ENCODE results near the gene PLA2G4B.

PLA2G4B gene

GRCh38 chr15:41820791-41821423 is 17.7 kb upstream of the PLA2G4B start:
- DNase-seq (ENCODE audit: insufficient read length) (no peak), FAIRE-seq (no peak)
- TF ChIP-seq POLR2A (IDR thresholded peaks at IDR 0.05; ENCODE audit: low read depth, low read length), result no peak
- TF ChIP-seq TAF1 (IDR thresholded peaks at IDR 0.05; ENCODE audit: borderline replicate concordance, low read depth, low read length), result no peak
- TF ChIP-seq POLR2AphosphoS5 (IDR thresholded peaks at IDR 0.05; ENCODE audit: low read depth, low read length), result no peak

GRCh38 chr15:41821831-41822230 is 16.8 kb upstream of the PLA2G4B start:
- no peak for FAIRE-seq
- no peak for TF ChIP-seq POLR2AphosphoS5 (IDR thresholded peaks at IDR 0.05; ENCODE audit: low read depth, low read length)
- no peak for TF ChIP-seq TAF1 (IDR thresholded peaks at IDR 0.05; ENCODE audit: borderline replicate concordance, low read depth, low read length)
- no peak for TF ChIP-seq POLR2A (IDR thresholded peaks at IDR 0.05; ENCODE audit: low read depth, low read length)
- DNase-seq (ENCODE audit: insufficient read length), result no peak

- TF ChIP-seq POLR2AphosphoS5 (IDR thresholded peaks at IDR 0.05; ENCODE audit: low read depth, low read length), result no peak
- TF ChIP-seq POLR2A (IDR thresholded peaks at IDR 0.05; ENCODE audit: low read depth, low read length), result no peak
- FAIRE-seq (no peak), DNase-seq (ENCODE audit: insufficient read length) (no peak)
Measured at GRCh38 chr15:41822471-41822870, 16.2 kb upstream of the PLA2G4B start.

- FAIRE-seq (no peak), DNase-seq (ENCODE audit: insufficient read length) (no peak)
- TF ChIP-seq POLR2AphosphoS5 (IDR thresholded peaks at IDR 0.05; ENCODE audit: low read depth, low read length) (no peak), TAF1 (IDR thresholded peaks at IDR 0.05; ENCODE audit: borderline replicate concordance, low read depth, low read length) (no peak), POLR2A (IDR thresholded peaks at IDR 0.05; ENCODE audit: low read depth, low read length) (no peak)
Measured at GRCh38 chr15:41822957-41823356, 15.7 kb upstream of the PLA2G4B start.

GRCh38 chr15:41823502-41823901 is 15.1 kb upstream of the PLA2G4B start:
- TF ChIP-seq POLR2AphosphoS5 (IDR thresholded peaks at IDR 0.05; ENCODE audit: low read depth, low read length) (no peak), POLR2A (IDR thresholded peaks at IDR 0.05; ENCODE audit: low read depth, low read length) (no peak), TAF1 (IDR thresholded peaks at IDR 0.05; ENCODE audit: borderline replicate concordance, low read depth, low read length) (no peak)
- FAIRE-seq (no peak), DNase-seq (ENCODE audit: insufficient read length) (no peak)

GRCh38 chr15:41824062-41824745 is 14.4 kb upstream of the PLA2G4B start:
- FAIRE-seq, result no peak
- DNase-seq (ENCODE audit: insufficient read length), result no peak
- TF ChIP-seq TAF1 (IDR thresholded peaks at IDR 0.05; ENCODE audit: borderline replicate concordance, low read depth, low read length), result no peak

GRCh38 chr15:41825145-41825544 is 13.5 kb upstream of the PLA2G4B start:
- FAIRE-seq, result no peak
- TF ChIP-seq POLR2AphosphoS5 (IDR thresholded peaks at IDR 0.05; ENCODE audit: low read depth, low read length), result no peak
- no peak for TF ChIP-seq TAF1 (IDR thresholded peaks at IDR 0.05; ENCODE audit: borderline replicate concordance, low read depth, low read length)
- no peak for TF ChIP-seq POLR2A (IDR thresholded peaks at IDR 0.05; ENCODE audit: low read depth, low read length)
- DNase-seq (ENCODE audit: insufficient read length), result no peak

- FAIRE-seq, result no peak
- TF ChIP-seq POLR2AphosphoS5 (IDR thresholded peaks at IDR 0.05; ENCODE audit: low read depth, low read length), result no peak
- no peak for TF ChIP-seq TAF1 (IDR thresholded peaks at IDR 0.05; ENCODE audit: borderline replicate concordance, low read depth, low read length)
- DNase-seq (ENCODE audit: insufficient read length), result no peak
Measured at GRCh38 chr15:41825572-41826535, 12.8 kb upstream of the PLA2G4B start.

- FAIRE-seq (no peak), DNase-seq (ENCODE audit: insufficient read length) (no peak)
- no peak for TF ChIP-seq POLR2AphosphoS5 (IDR thresholded peaks at IDR 0.05; ENCODE audit: low read depth, low read length)
- TF ChIP-seq TAF1 (IDR thresholded peaks at IDR 0.05; ENCODE audit: borderline replicate concordance, low read depth, low read length), result no peak
- TF ChIP-seq POLR2A (IDR thresholded peaks at IDR 0.05; ENCODE audit: low read depth, low read length), result no peak
Measured at GRCh38 chr15:41827290-41827879, 11.3 kb upstream of the PLA2G4B start.

- no peak for TF ChIP-seq TAF1 (IDR thresholded peaks at IDR 0.05; ENCODE audit: borderline replicate concordance, low read depth, low read length)
- TF ChIP-seq POLR2A (IDR thresholded peaks at IDR 0.05; ENCODE audit: low read depth, low read length), result peak; percentile 67; the same call in 1 of the 2 replicates
- 0 out of 2 replicates have a peak, but pooled peaks have one; percentile 34 for TF ChIP-seq POLR2AphosphoS5 (IDR thresholded peaks at IDR 0.05; ENCODE audit: low read depth, low read length)
- peak; percentile 96 for FAIRE-seq
- DNase-seq (ENCODE audit: insufficient read length), result peak; percentile 99
Measured at GRCh38 chr15:41827880-41828806, 10.5 kb upstream of the PLA2G4B start, which contains the start of gene JMJD7. Gene JMJD7 (plus strand): TSS chr15:41828092. CDS start chr15:41828125, 33 bp downstream.

Data from GM12892 (cell line).